Neuronal stem cell (in vitro differentiated cells): ENCODE results near the gene PURA.

Experiments
- DNase-seq: peaks from one replicate; pipeline ENCODE4 v3.0.0-alpha.2; 2013; ENCODE audit warnings: low spot score
- H2AFZ ChIP-seq: one replicate; pipeline ENCODE4 v1.6.1; 2013; ENCODE audit warnings: mild to moderate bottlenecking, low read length, inconsistent platforms
- H2AK5ac ChIP-seq: 2 replicates; pipeline ENCODE4 v1.6.1; 2013; ENCODE audit warnings: low read depth, mild to moderate bottlenecking, inconsistent platforms, low read length, moderate library complexity, mixed read lengths
- H2BK120ac ChIP-seq: 2 replicates; pipeline ENCODE4 v1.6.1; 2013; ENCODE audit warnings: low read depth, mild to moderate bottlenecking, inconsistent platforms, low read length, moderate library complexity, mixed read lengths
- H2BK12ac ChIP-seq: one replicate; pipeline ENCODE4 v1.6.1; 2013; ENCODE audit warnings: low read length, inconsistent platforms
- H2BK15ac ChIP-seq: 2 replicates; pipeline ENCODE4 v1.6.1; 2013; ENCODE audit warnings: mild to moderate bottlenecking, low read length, inconsistent platforms, mixed read lengths
- H2BK5ac ChIP-seq: one replicate; pipeline ENCODE4 v1.6.1; 2013; ENCODE audit warnings: inconsistent platforms, mild to moderate bottlenecking, low read length, moderate library complexity
- H3K14ac ChIP-seq: one replicate; pipeline ENCODE4 v1.6.1; 2013; ENCODE audit warnings: low read length, inconsistent platforms
- H3K18ac ChIP-seq: 2 replicates; pipeline ENCODE4 v1.6.1; 2013; ENCODE audit warnings: low read length, inconsistent platforms
- H3K23ac ChIP-seq: 2 replicates; pipeline ENCODE4 v1.6.1; 2013; ENCODE audit warnings: low read depth, mild to moderate bottlenecking, mixed read lengths, low read length, inconsistent platforms; ENCODE audit not compliant: poor library complexity
- H3K27ac ChIP-seq: replicated peaks from 3 replicates; pipeline ENCODE4 v1.5.1; 2013; ENCODE audit warnings: low read length, inconsistent platforms
- H3K27me3 ChIP-seq, 3 experiments: 2 replicates each; pipeline ENCODE4 v1.6.1; 2013; ENCODE audit warnings: low read length in 3 of 3, mild to moderate bottlenecking in 2 of 3, inconsistent platforms in 1 of 3, low read depth in 1 of 3, mixed read lengths in 1 of 3, moderate library complexity in 1 of 3; ENCODE audit not compliant: control insufficient read depth in 3 of 3, insufficient read depth in 3 of 3
- H3K36me3 ChIP-seq, 2 donors: replicated peaks in 1 of 2; 2 replicates each; pipeline ENCODE4 v1.6.1; 2013; ENCODE audit warnings: low read length in 2 of 2; ENCODE audit not compliant: control insufficient read depth in 2 of 2, insufficient read depth in 2 of 2
- H3K4ac ChIP-seq: 2 replicates; pipeline ENCODE4 v1.6.1; 2013; ENCODE audit warnings: inconsistent platforms, mild to moderate bottlenecking, low read length, moderate library complexity
- H3K4me1 ChIP-seq, 2 donors: 1 replicate in 1 of 2; 2 replicates in 1 of 2; pipeline ENCODE4 v1.6.1; 2013; ENCODE audit warnings: low read length in 2 of 2, low read depth in 1 of 2; ENCODE audit not compliant: control insufficient read depth in 2 of 2, insufficient read depth in 1 of 2
- H3K4me2 ChIP-seq: one replicate; pipeline ENCODE4 v1.6.1; 2013; ENCODE audit warnings: mild to moderate bottlenecking, low read length, inconsistent platforms; ENCODE audit not compliant: insufficient read depth, poor library complexity, severe bottlenecking
- H3K4me3 ChIP-seq, 2 donors: 2 replicates each; pipeline ENCODE4 v1.5.1; 2013; ENCODE audit warnings: low read length in 2 of 2, mild to moderate bottlenecking in 2 of 2, inconsistent platforms in 1 of 2, moderate library complexity in 1 of 2
- H3K79me1 ChIP-seq: one replicate; pipeline ENCODE4 v1.6.1; 2013; ENCODE audit warnings: low read depth, mild to moderate bottlenecking, inconsistent platforms, low read length, moderate library complexity
- H3K9ac ChIP-seq: one replicate; pipeline ENCODE4 v1.6.1; 2013; ENCODE audit warnings: mild to moderate bottlenecking, low read depth, low read length, inconsistent platforms; ENCODE audit not compliant: poor library complexity
- H3K9me3 ChIP-seq, 2 donors: replicated peaks in 1 of 2; 2 replicates each; pipeline versions ENCODE3 to v1.6.1; 2013; ENCODE audit warnings: low read length in 2 of 2, mild to moderate bottlenecking in 2 of 2, inconsistent platforms in 1 of 2, low read depth in 1 of 2, mixed read lengths in 1 of 2, moderate library complexity in 1 of 2; ENCODE audit not compliant: control insufficient read depth in 2 of 2, insufficient read depth in 1 of 2
- H4K8ac ChIP-seq: one replicate; pipeline ENCODE4 v1.6.1; 2013; ENCODE audit warnings: low read depth, mild to moderate bottlenecking, inconsistent platforms, low read length, moderate library complexity
- H4K91ac ChIP-seq: one replicate; pipeline ENCODE4 v1.6.1; 2013; ENCODE audit warnings: low read length, low read depth, mild to moderate bottlenecking, inconsistent platforms; ENCODE audit not compliant: poor library complexity
- WGBS, 2 donors: extraction: QIAGEN DNeasy Blood & Tissue Kit; methylation state at CpG; one replicate each; pipeline ENCODE4 v1.1.7; 2013; ENCODE audit warnings: missing lambda C conversion rate in 2 of 2, mixed read lengths in 1 of 2; ENCODE audit not compliant: insufficient read length in 2 of 2, insufficient replicate concordance in 1 of 2; ENCODE audit errors: extremely low coverage in 2 of 2; 5-methylcytosine and 5-hydroxymethylcytosine counted together

The PURA gene

DNA sequence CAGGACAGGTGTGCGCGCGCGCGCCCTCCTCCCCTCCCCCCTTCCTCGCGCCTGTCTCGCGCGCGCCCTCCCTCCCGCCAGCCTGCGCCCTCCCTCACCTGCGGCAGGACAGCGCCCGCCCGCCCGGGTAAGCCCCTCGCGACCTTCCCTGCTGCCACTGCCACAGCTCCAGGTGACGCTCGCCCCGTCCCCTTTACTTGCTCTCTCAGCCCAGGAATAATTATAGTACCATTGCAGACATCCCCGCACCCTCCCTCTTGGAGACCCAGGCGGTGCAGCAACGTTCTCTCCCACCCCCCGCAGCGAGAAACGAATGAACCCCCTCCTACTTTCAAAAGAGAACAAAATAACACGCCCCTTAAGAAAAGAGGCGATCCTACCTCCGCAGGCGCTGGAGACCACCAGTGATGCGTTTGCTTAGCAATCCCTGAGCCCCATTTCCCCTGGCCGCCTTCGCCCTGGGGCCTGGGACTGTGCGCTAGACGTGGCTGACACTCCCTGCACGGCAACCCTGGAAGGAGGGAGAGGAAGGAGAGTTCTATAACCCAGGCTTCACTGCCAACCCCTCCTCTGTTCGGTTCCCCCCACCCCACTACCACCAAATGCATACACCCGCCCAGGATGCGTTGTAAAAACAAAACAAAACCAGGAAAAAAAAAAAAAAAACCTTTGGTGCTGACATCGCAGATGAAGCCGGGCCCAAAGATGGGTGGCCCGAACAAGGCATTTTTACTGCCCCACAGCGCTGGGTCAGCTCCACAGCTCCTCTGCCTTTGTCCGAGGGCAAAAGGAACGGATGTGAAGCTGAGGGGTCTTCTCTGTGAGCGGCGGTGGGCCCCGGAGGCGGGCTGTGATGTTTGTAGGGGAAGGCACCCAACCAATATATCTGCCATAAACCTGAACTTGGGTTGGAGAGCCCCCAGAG, 5.6 kb upstream of the PURA start:
- H3K79me1 ChIP-seq, result no peaks in the 10 kb centered on the region
- H3K27ac ChIP-seq, result no peak overlapping the region
- peak overlapping the region; percentile 3 for H3K9ac ChIP-seq
- H3K18ac ChIP-seq, result peak overlapping the region; percentile 77
- peak overlapping the region; percentile 56 to 72 for H3K4me3 ChIP-seq
- H3K4me2 ChIP-seq, result peak overlapping the region; percentile 91
- no peak overlapping the region for H2BK12ac ChIP-seq
- H2AK5ac ChIP-seq, result no peak overlapping the region
- H4K8ac ChIP-seq, result no peak overlapping the region
- peak overlapping the region; percentile 97 for H3K23ac ChIP-seq
- peak overlapping the region; percentile 98 for H2AFZ ChIP-seq
- no peak overlapping the region for H4K91ac ChIP-seq
- H3K14ac ChIP-seq, result no peak overlapping the region
- no peak overlapping the region for H2BK5ac ChIP-seq
- H3K27me3 ChIP-seq, result peaks cover 27 to 86% (median 66%) of the 10 kb centered on the region in 3 experiments
- peak overlapping the region; percentile 39 for H2BK15ac ChIP-seq
- no peak overlapping the region for H3K4ac ChIP-seq
- H3K36me3 ChIP-seq, result no peaks in the 10 kb centered on the region
- no peaks in the 10 kb centered on the region for H3K9me3 ChIP-seq
- DNase-seq, result no peak
- H2BK120ac ChIP-seq, result no peak overlapping the region
- peaks cover 9 to 13% of the 10 kb centered on the region in 2 donors for H3K4me1 ChIP-seq
- WGBS, 2 donors, result no CpG with 5 or more reads among the region's 52 CpGs

DNA sequence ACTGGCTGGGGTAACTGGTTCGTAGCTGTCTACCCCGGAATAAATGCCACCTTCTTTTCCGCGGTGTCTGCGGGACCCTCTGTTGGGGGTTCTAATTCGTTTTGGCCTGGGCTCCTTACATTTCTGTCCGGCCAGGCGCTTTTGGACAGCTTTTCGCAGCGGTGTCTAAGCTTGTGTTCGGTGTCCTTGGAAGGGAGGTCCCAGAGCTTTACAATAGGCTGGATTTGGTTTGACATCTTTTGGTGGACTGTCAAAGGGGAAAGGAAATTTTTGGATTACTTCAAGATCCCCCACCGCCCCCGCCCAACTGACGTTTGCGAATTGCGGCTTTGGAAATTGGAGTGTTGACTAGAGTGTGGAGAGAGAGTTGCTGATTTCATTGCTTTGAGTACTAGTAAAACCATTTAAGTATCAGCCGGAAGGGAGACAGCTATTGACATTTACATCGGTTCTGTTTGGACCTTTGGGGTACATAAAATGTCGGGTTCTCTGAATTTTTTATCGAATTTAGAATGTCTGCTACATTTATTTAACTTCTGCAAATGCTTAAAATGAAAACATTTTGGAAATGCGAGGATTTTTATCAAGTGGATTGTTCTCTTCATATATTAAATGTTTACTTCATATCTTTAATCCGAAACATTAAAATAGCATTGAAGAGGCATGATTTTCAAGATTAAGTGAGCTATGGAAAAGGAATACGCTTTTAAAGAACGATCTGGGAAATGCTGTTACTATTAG, 4.7 kb upstream of the PURA start:
- no peak for DNase-seq
- Histone ChIP-seq H2BK120ac (no peak overlapping the region), H2BK15ac (no peak overlapping the region), H4K8ac (no peak overlapping the region), H3K4me1 (peaks cover 11 to 13% of the 10 kb centered on the region in 2 donors), H2AK5ac (no peak overlapping the region), H3K4me3 (peak overlapping the region in 1 of 2 donors; percentile 72), H2BK12ac (no peak overlapping the region), H2AFZ (no peak overlapping the region), H3K9ac (no peak overlapping the region), H3K14ac (no peak overlapping the region), H3K4ac (no peak overlapping the region), H3K36me3 (no peaks in the 10 kb centered on the region), H3K79me1 (peaks cover under 1% of the 10 kb centered on the region), H2BK5ac (no peak overlapping the region), H3K23ac (no peak overlapping the region), H3K27ac (no peak overlapping the region), H3K18ac (no peak overlapping the region), H4K91ac (no peak overlapping the region), H3K27me3 (peaks cover 29 to 84% (median 66%) of the 10 kb centered on the region in 3 experiments), H3K4me2 (no peak overlapping the region), H3K9me3 (no peaks in the 10 kb centered on the region)
- WGBS, 2 donors, result no CpG with 5 or more reads among the region's 24 CpGs

DNA sequence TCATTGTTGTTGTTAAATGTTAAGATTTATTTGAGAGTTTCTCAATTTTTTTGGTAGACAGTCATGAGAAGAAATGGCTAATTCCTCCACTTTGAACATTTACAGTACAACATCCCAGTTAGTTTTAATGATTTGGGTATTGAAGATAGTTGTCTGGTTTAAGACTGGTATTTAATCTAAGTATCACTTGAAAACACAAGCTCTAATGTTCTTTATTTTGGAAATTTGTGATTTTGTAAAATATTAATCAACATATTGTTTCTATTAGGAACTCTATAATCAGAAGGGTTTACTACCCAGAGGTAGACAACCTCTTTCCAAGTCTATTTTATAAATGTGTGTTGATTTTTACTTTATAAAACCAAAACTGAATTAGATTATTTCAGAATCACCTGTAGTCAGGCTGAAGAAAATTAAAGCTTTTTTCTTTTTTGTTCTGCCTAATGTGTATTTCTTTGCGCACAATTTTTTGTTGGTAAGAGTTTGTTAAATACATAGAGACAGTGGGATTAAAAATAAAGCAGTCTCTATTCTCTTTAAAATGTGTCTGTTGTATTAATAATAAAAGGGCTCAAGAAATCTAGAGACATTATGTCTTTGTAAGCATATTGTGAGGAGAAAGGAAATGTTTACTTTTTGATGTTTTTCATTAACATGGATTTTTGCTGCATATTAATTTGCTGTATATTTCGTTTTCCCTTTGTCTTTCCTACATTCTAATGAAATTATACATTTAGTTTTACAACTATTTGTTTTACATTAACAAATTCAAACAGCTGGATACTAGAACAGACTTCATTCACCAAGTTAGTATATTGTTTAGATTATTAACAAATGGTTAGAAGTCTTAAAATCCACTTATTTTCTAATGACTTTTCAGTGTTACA, 3.9 kb upstream of the PURA start:
- H4K8ac ChIP-seq, result no peak overlapping the region
- peaks cover 34 to 76% (median 68%) of the 10 kb centered on the region in 3 experiments for H3K27me3 ChIP-seq

More for the DNA sequence above, 3.9 kb upstream of the PURA start:
- WGBS, 2 donors, result no CpG with 5 or more reads among the region's 2 CpGs
- no peak overlapping the region for H3K27ac ChIP-seq
- H2AFZ ChIP-seq, result no peak overlapping the region
- H3K79me1 ChIP-seq, result peaks cover 3% of the 10 kb centered on the region
- no peak for DNase-seq
- no peak overlapping the region for H3K18ac ChIP-seq
- no peak overlapping the region for H3K4ac ChIP-seq
- H3K4me1 ChIP-seq, result peaks cover 15 to 16% of the 10 kb centered on the region in 2 donors
- H2BK12ac ChIP-seq, result no peak overlapping the region
- no peak overlapping the region for H3K14ac ChIP-seq
- no peak overlapping the region for H2BK5ac ChIP-seq
- no peak overlapping the region for H3K23ac ChIP-seq
- H3K4me2 ChIP-seq, result no peak overlapping the region
- no peaks in the 10 kb centered on the region for H3K9me3 ChIP-seq
- no peak overlapping the region for H3K4me3 ChIP-seq
- no peak overlapping the region for H2AK5ac ChIP-seq
- H4K91ac ChIP-seq, result no peak overlapping the region
- no peak overlapping the region for H3K9ac ChIP-seq
- H2BK15ac ChIP-seq, result no peak overlapping the region
- H2BK120ac ChIP-seq, result no peak overlapping the region
- H3K36me3 ChIP-seq, result no peaks in the 10 kb centered on the region
